Measurements from ENCODE around the gene PRCD.

The PRCD gene

DNA sequence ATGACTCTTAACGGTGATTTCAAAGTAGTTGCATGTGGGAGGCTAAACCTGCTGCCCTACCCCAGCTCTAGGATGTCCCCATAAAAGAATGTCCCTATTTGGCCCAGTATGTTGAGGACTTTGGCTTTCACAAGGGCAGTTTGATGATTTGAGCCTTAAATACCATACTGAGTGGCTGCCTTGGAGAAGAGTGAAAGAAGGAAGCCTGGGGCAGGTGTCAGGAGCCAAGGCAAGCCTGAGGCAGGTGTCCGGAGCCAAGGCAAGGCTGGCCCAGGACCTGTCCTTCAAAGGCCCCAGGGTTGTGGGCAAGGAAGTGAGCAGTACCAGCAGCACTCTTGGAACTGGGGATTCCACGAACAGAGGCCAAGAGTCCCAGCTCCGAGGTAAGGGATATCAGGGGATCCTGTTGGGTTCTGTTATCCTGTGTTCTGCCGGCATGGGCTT, 27.2 kb downstream of the PRCD start:
- Histone ChIP-seq H3K27ac (ENCODE audit: poor library complexity, severe bottlenecking) (peak overlapping the region; percentile 17), H3K4me3 (ENCODE audit: severe bottlenecking) (no peak overlapping the region), H3K36me3 (ENCODE audit: low read depth) (peaks cover 46% of the 10 kb centered on the region), H3K27me3 (ENCODE audit: insufficient read depth, poor library complexity, severe bottlenecking) (no peaks in the 10 kb centered on the region), H3K9me3 (ENCODE audit: severe bottlenecking) (no peaks in the 10 kb centered on the region), H3K4me1 (ENCODE audit: insufficient read depth, poor library complexity, severe bottlenecking) (peaks cover 8% of the 10 kb centered on the region)
- TF ChIP-seq, protein P1, sequence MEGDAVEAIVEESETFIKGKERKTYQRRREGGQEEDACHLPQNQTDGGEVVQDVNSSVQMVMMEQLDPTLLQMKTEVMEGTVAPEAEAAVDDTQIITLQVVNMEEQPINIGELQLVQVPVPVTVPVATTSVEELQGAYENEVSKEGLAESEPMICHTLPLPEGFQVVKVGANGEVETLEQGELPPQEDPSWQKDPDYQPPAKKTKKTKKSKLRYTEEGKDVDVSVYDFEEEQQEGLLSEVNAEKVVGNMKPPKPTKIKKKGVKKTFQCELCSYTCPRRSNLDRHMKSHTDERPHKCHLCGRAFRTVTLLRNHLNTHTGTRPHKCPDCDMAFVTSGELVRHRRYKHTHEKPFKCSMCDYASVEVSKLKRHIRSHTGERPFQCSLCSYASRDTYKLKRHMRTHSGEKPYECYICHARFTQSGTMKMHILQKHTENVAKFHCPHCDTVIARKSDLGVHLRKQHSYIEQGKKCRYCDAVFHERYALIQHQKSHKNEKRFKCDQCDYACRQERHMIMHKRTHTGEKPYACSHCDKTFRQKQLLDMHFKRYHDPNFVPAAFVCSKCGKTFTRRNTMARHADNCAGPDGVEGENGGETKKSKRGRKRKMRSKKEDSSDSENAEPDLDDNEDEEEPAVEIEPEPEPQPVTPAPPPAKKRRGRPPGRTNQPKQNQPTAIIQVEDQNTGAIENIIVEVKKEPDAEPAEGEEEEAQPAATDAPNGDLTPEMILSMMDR (IDR thresholded peaks at IDR 0.05; ENCODE audit: poor library complexity, severe bottlenecking) = no peak
- no peak for DNase-seq (ENCODE audit: low spot score)
- ATAC-seq (ENCODE audit: low read depth) = peak; percentile 6; the same call in 2 of the 3 replicates

DNA sequence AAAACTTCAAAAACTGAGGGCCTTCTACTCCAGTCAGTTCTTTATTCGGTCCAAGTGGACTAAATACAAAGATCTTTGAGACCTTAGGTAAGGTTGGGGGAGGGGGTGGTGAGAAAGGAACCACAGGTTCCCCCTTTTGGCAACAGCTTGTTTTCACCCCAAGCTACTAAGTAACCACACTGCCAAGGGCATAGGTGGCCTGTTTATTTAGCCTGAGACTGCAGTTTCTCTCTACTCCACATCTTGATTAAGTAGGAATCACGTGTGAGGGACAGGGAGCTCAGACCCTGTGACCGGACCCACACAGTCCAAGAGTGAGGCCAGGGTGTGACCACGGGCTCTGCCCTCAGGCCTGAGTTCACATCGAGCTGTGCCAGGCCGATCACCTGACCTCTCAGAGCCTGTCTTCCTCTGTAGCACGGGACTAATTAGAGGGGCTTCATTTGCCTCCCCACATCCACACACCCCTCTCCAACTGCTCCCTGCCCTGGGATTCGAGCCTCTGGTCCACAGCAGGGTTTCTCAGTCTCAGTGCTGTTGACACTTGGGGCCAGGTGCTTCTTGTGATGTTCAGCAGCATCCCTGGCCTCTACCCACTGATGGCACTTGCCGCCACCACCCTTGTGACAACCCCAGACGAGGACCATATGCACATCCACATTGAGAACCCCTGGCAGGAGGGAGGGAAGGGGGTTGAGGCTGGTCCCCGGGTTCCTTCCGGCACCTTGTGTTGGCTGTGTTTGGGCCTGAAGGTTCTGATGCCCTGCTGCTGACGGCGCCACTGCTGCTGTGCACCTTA, 28.0 kb downstream of the PRCD start:
- no peak overlapping the region for H3K4me3 ChIP-seq (ENCODE audit: severe bottlenecking)
- ATAC-seq (ENCODE audit: low read depth) (peak; percentile 18), DNase-seq (ENCODE audit: low spot score) (no peak)
- no peaks in the 10 kb centered on the region for H3K27me3 ChIP-seq (ENCODE audit: insufficient read depth, poor library complexity, severe bottlenecking)
- peak overlapping the region; percentile 17 for H3K27ac ChIP-seq (ENCODE audit: poor library complexity, severe bottlenecking)
- peaks cover 38% of the 10 kb centered on the region for H3K36me3 ChIP-seq (ENCODE audit: low read depth)
- H3K4me1 ChIP-seq (ENCODE audit: insufficient read depth, poor library complexity, severe bottlenecking) = peaks cover 2% of the 10 kb centered on the region
- TF ChIP-seq, protein P1 (IDR thresholded peaks at IDR 0.05; ENCODE audit: poor library complexity, severe bottlenecking) = no peak
- H3K9me3 ChIP-seq (ENCODE audit: severe bottlenecking) = no peaks in the 10 kb centered on the region

DNA sequence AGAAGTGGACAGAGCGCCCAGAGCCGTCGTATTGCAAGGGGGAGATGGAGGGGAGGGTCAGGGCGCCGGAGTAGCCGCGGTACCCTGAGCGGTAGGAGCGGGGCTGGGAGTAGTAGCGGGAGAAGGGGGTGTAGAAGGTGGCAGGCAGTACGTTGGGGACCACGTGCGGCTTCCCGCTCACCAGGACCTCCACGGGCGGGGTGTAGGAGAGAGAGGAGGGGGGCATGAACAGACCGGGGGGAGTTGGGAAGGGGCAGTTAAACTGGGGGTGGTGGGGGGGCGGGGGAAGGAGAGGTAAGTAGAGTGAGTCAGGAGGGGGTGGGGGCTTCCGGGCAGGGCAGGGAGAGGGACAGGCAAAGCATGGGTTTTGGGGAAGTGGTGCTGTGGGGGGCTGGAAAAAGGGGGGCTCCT, 29.0 kb downstream of the PRCD start:
- Histone ChIP-seq H3K27ac (ENCODE audit: poor library complexity, severe bottlenecking) (no peak overlapping the region), H3K9me3 (ENCODE audit: severe bottlenecking) (no peaks in the 10 kb centered on the region), H3K4me3 (ENCODE audit: severe bottlenecking) (no peak overlapping the region), H3K36me3 (ENCODE audit: low read depth) (peaks cover 28% of the 10 kb centered on the region), H3K4me1 (ENCODE audit: insufficient read depth, poor library complexity, severe bottlenecking) (no peaks in the 10 kb centered on the region), H3K27me3 (ENCODE audit: insufficient read depth, poor library complexity, severe bottlenecking) (no peaks in the 10 kb centered on the region)
- TF ChIP-seq, protein P1 (IDR thresholded peaks at IDR 0.05; ENCODE audit: poor library complexity, severe bottlenecking) = no peak
- no peak for DNase-seq (ENCODE audit: low spot score)
- no peak for ATAC-seq (ENCODE audit: low read depth)

DNA sequence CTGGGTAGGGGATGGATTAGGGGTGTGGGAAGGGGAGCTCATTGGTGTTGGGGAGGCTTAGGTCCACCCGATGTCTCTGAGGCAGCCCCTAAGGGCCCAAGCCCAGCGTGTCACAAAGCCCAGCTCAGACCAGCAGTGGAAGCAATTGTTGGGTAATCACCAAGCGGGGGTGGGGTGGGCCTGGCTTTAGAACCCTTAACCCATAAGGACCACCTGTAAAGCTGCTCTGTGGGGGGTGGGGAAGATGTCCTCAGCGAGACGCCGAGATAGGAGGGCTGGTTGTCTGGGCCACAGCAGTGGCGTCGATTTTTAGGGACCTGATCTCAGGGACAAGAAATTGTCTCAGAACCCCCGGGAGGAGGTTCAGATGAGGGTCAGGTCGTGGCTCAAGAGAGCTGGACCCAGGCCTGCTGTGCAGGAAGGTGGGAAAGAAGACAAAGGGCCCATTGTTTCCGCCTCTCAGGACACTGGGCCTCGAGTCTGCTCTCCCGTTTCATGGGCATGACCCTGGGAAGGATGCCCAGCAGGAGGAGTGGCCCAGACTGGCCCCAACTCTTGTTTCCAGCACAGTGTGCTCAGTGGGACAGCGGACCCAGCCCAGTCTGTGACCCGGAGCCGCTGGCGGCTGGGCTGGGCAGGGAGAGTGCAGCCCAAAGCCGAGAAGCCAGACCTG, 29.9 kb downstream of the PRCD start:
- Histone ChIP-seq H3K9me3 (ENCODE audit: severe bottlenecking) (no peaks in the 10 kb centered on the region), H3K4me3 (ENCODE audit: severe bottlenecking) (no peak overlapping the region), H3K4me1 (ENCODE audit: insufficient read depth, poor library complexity, severe bottlenecking) (no peaks in the 10 kb centered on the region), H3K27ac (ENCODE audit: poor library complexity, severe bottlenecking) (no peak overlapping the region), H3K27me3 (ENCODE audit: insufficient read depth, poor library complexity, severe bottlenecking) (no peaks in the 10 kb centered on the region), H3K36me3 (ENCODE audit: low read depth) (peaks cover 26% of the 10 kb centered on the region)
- TF ChIP-seq, protein P1 (IDR thresholded peaks at IDR 0.05; ENCODE audit: poor library complexity, severe bottlenecking) = no peak
- ATAC-seq (ENCODE audit: low read depth) (no peak), DNase-seq (ENCODE audit: low spot score) (no peak)
